Naive B cell (primary cell): ENCODE results near the gene ANKHD1. TPM values are rescaled to one million over a fixed set of nuclear protein-coding genes. Genes with fewer than 3 reads are reported as not detected.

Source experiments
- polyA plus RNA-seq, 6 donors: library from polyadenylated mRNA; unstranded; fragments of 300-500 nt; fragmentation: Illumina TruSeq; gene quantifications; one replicate each; pipeline ENCODE4 v1.2.3, GENCODE V29; 2021; ENCODE audit warnings: low read depth in 6 of 6

ANKHD1 gene
- polyA plus RNA-seq, 6 donors from 2014 or later = 53.3 to 88.7 (median 62.5) TPM

Other genes starting within 250 kb of the ANKHD1 start
- gene CYSTM1, start 226.6 kb upstream of the ANKHD1 start, polyA plus RNA-seq = 10 to 100 TPM in 5 of 6 donors, 1 to 10 TPM in 1; 5.4 to 20.6 (median 12.6) TPM
- gene PFDN1, start 98.7 kb upstream of the ANKHD1 start, polyA plus RNA-seq = 100 to 1,000 TPM; 110 to 269 (median 140) TPM
- gene HBEGF, start 55.2 kb upstream of the ANKHD1 start, polyA plus RNA-seq = under 1 TPM in 1 of 6 donors, not detected in 5; 0.19 TPM
- gene SLC4A9, start 41.6 kb upstream of the ANKHD1 start, polyA plus RNA-seq = not detected
- 10 to 100 TPM; 44.5 to 90.3 (median 63.1) TPM for gene EIF4EBP3, start 145.8 kb downstream of the ANKHD1 start, polyA plus RNA-seq
- 10 to 100 TPM; 26.2 to 47.0 (median 31.7) TPM for gene SRA1, start 155.6 kb downstream of the ANKHD1 start, polyA plus RNA-seq
- 1 to 10 TPM in 5 of 6 donors, not detected in 1; 6.3 to 9.0 (median 7.9) TPM for gene APBB3, start 162.8 kb downstream of the ANKHD1 start, polyA plus RNA-seq
- 100 to 1,000 TPM in 1 of 6 donors, 10 to 100 TPM in 5; 66.8 to 107 (median 74.6) TPM for gene SLC35A4, start 163.0 kb downstream of the ANKHD1 start, polyA plus RNA-seq
- gene CD14, start 231.3 kb downstream of the ANKHD1 start, polyA plus RNA-seq = 10 to 100 TPM in 1 of 6 donors, 1 to 10 TPM in 5; 1.5 to 10.2 (median 2.8) TPM
- 10 to 100 TPM in 4 of 6 donors, 1 to 10 TPM in 2; 7.6 to 13.0 (median 11.4) TPM for gene TMCO6, start 237.6 kb downstream of the ANKHD1 start, polyA plus RNA-seq
- 100 to 1,000 TPM in 5 of 6 donors, 10 to 100 TPM in 1; 94.5 to 167 (median 152) TPM for gene NDUFA2, start 245.8 kb downstream of the ANKHD1 start, polyA plus RNA-seq
- gene IK, start 246.0 kb downstream of the ANKHD1 start, polyA plus RNA-seq = 100 to 1,000 TPM in 5 of 6 donors, 10 to 100 TPM in 1; 83.8 to 170 (median 140) TPM